ENCODE results near the gene UPK3BL1.
"Not testable (repeated sequence)": the region's sequence is repeated elsewhere in the genome, so short reads cannot be mapped to it uniquely, and the experiment has no call there.

DNA sequence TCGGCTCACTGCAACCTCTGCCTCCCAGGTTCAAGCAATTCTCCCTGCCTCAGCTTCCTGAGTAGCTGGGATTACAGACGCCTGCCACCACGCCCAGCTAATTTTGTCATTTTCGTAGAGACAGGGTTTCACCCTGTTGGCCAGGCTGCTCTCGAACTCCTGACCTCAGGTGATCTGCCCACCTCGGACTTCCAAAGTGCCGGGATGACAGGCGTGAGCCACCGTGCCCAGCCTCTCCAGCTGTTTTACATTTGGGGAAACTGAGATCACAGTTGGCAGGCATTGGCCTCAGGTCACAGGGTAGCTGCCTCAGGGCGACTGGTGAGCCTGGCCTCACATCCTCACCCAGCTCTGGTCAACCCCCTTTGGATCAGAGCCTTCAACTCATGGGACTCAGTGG, 32.9 kb downstream of the UPK3BL1 start:
- TF ChIP-seq, protein P1, sequence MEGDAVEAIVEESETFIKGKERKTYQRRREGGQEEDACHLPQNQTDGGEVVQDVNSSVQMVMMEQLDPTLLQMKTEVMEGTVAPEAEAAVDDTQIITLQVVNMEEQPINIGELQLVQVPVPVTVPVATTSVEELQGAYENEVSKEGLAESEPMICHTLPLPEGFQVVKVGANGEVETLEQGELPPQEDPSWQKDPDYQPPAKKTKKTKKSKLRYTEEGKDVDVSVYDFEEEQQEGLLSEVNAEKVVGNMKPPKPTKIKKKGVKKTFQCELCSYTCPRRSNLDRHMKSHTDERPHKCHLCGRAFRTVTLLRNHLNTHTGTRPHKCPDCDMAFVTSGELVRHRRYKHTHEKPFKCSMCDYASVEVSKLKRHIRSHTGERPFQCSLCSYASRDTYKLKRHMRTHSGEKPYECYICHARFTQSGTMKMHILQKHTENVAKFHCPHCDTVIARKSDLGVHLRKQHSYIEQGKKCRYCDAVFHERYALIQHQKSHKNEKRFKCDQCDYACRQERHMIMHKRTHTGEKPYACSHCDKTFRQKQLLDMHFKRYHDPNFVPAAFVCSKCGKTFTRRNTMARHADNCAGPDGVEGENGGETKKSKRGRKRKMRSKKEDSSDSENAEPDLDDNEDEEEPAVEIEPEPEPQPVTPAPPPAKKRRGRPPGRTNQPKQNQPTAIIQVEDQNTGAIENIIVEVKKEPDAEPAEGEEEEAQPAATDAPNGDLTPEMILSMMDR (IDR thresholded peaks at IDR 0.05; ENCODE audit: low read depth, low read length) = not testable (repeated sequence)
- TF ChIP-seq EZH2phosphoT487 (IDR thresholded peaks at IDR 0.05; ENCODE audit: low read depth) = not testable (repeated sequence)

Measured in OCI-LY3 (cell line).